ENCODE data around the gene MAG.

The MAG gene

GRCh38 chr19:35257113-35257461 is 34.9 kb upstream of the MAG start:
- POLR2A ChIA-PET: interaction anchor here (0.7 kb wide), 1 partner anchor 8 kb away, joined by 3 read pairs; no protein-coding TSS in a partner anchor
- peak; percentile 5 for DNase-seq (ENCODE audit: extremely low spot score)
- CTCF ChIA-PET: interaction anchor here (1.1 kb wide), 1 partner anchor 9 kb away, joined by 3 read pairs; no protein-coding TSS in a partner anchor
- TF ChIP-seq, protein P1, sequence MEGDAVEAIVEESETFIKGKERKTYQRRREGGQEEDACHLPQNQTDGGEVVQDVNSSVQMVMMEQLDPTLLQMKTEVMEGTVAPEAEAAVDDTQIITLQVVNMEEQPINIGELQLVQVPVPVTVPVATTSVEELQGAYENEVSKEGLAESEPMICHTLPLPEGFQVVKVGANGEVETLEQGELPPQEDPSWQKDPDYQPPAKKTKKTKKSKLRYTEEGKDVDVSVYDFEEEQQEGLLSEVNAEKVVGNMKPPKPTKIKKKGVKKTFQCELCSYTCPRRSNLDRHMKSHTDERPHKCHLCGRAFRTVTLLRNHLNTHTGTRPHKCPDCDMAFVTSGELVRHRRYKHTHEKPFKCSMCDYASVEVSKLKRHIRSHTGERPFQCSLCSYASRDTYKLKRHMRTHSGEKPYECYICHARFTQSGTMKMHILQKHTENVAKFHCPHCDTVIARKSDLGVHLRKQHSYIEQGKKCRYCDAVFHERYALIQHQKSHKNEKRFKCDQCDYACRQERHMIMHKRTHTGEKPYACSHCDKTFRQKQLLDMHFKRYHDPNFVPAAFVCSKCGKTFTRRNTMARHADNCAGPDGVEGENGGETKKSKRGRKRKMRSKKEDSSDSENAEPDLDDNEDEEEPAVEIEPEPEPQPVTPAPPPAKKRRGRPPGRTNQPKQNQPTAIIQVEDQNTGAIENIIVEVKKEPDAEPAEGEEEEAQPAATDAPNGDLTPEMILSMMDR (IDR thresholded peaks at IDR 0.05; ENCODE audit: control extremely low read depth, extremely low read depth, low read depth, missing control alignments): no peak

DNA sequence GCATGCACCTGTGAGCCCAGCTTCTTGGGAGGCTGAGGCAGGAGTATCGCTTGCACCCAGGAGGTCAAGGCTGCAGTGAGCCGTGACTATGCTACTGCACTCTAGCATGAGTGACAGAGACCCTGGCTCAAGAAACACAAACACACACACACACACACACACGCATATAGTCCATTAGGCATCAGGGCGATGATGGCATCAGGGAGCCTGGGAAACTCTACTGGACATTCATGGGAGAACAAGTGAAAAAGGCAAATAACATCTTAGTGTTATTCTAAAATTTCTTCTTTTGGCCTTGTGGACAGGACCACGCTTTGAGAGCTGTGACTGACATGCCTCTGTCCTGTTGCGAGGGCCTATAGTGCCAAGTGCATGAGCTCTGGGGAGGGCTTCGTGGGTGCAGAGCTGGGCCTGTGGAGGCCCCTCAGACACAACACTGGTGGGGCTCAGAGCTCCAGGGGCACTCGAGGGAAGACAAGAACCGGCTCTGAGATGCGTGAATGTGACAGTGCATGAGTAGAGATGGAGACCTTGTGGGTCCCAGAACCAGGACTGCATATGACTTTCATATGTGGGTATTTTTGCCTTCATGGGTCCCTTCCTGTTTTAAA is 31.2 kb upstream of the MAG start:
- POLR2A ChIA-PET: no interaction called here
- DNase-seq (ENCODE audit: extremely low spot score): peak; percentile 4
- CTCF ChIA-PET: interaction anchor here (1.2 kb wide), 1 partner anchor 10 kb away, joined by 4 read pairs; no protein-coding TSS in a partner anchor
- TF ChIP-seq, protein P1 (IDR thresholded peaks at IDR 0.05; ENCODE audit: control extremely low read depth, extremely low read depth, low read depth, missing control alignments): no peak

DNA sequence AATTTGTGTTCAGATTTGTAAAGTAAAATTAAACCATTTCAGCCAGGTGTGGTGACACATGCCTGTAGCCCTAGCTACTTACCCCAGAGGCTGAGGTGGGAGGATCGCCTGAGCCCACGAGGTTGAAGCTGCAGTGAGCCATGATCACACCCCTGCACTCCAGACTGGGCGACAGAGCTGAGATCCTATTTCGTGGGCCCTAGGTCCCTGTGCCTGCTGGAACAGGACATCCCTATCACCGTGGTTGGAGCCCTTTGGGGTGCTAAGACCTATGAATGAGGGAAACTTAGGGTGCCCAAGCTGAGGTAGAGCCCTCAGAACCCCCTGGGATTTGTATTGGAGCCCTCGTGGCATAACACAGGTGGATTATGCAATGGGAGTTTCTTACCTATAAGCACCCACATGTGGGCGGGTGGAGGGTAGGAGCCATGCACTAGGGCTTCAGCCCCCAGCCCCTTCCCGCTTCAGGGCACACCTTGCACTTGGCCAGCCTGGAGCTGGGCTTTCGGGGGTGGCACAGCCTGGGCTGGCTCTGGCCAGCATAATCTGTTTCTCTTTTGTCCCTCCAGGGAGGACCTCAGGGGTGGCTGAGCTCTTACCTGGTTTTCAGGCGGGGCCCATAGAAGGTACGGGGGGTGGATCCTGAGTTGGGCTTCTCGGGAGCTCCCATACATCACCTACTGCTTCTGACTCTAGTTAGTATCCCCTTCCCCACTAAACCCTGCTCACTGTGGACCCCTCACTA is 30.4 kb upstream of the MAG start:
- TF ChIP-seq, protein P1 (IDR thresholded peaks at IDR 0.05; ENCODE audit: control extremely low read depth, extremely low read depth, low read depth, missing control alignments): no peak
- POLR2A ChIA-PET: no interaction called here
- peak; percentile 13 for DNase-seq (ENCODE audit: extremely low spot score)
- CTCF ChIA-PET: interaction anchor here (1.1 to 1.2 kb wide), 2 partner anchors 10 to 145 kb away, joined by 3 to 4 read pairs; partner anchors contain the start of gene FXYD3

- ChIA-PET POLR2A (no interaction called here), CTCF (interaction anchor here (1.1 to 1.2 kb wide), 2 partner anchors 11 to 146 kb away, joined by 3 to 4 read pairs; partner anchors contain the start of gene FXYD3)
- DNase-seq (ENCODE audit: extremely low spot score): peak; percentile 8
- TF ChIP-seq, protein P1 (IDR thresholded peaks at IDR 0.05; ENCODE audit: control extremely low read depth, extremely low read depth, low read depth, missing control alignments): no peak
Measured at GRCh38 chr19:35262101-35262761, 29.7 kb upstream of the MAG start.

GRCh38 chr19:35264268-35265125 is 27.5 kb upstream of the MAG start:
- ChIA-PET POLR2A (interaction anchor here (0.6 kb wide), 1 partner anchor 389 kb away, joined by 3 read pairs; no protein-coding TSS in a partner anchor), CTCF (interaction anchor here (0.7 to 3.4 kb wide), 6 partner anchors 9 to 246 kb away, joined by 3 to 12 read pairs (median 3); no protein-coding TSS in a partner anchor)
- TF ChIP-seq, protein P1 (IDR thresholded peaks at IDR 0.05; ENCODE audit: control extremely low read depth, extremely low read depth, low read depth, missing control alignments): no peak
- no peak for DNase-seq (ENCODE audit: extremely low spot score)
